MM.1S (cell line): ENCODE results near the gene SH3PXD2A.

Source experiments
- DNase-seq: peaks from one replicate; pipeline ENCODE4 v3.0.0-alpha.2; 2015
- H2AFZ ChIP-seq: fragments of 300-600 bp; sonication (generic); 2 replicates; pipeline ENCODE4 v1.6.0; 2016; ENCODE audit warnings: antibody characterized with exemption, low read length
- H3F3A ChIP-seq: fragments of 300-600 bp; sonication (generic); 2 replicates; pipeline ENCODE4 v1.6.1; 2016; ENCODE audit warnings: mild to moderate bottlenecking, antibody characterized with exemption, low read length, moderate library complexity, mixed read lengths; ENCODE audit not compliant: insufficient read depth
- H3K27ac ChIP-seq: fragments of 300-600 bp; sonication (generic); 2 replicates; pipeline ENCODE4 v1.5.1; 2016; ENCODE audit warnings: mild to moderate bottlenecking, low read length
- H3K27me3 ChIP-seq: fragments of 300-600 bp; sonication (generic); replicated peaks from 2 replicates; pipeline ENCODE4 v1.6.0; 2016; ENCODE audit warnings: low read length; ENCODE audit not compliant: insufficient read depth
- H3K36me3 ChIP-seq: fragments of 300-600 bp; sonication (generic); replicated peaks from 2 replicates; pipeline ENCODE4 v1.6.1; 2016; ENCODE audit warnings: mild to moderate bottlenecking, low read length, mixed read lengths; ENCODE audit not compliant: insufficient read depth
- H3K4me1 ChIP-seq: fragments of 300-600 bp; sonication (generic); 2 replicates; pipeline ENCODE4 v1.6.1; 2016; ENCODE audit warnings: low read length, mixed read lengths
- H3K4me2 ChIP-seq: fragments of 300-600 bp; sonication (generic); 2 replicates; pipeline ENCODE4 v1.6.0; 2016; ENCODE audit warnings: low read depth, low read length
- H3K4me3 ChIP-seq: fragments of 300-600 bp; sonication (generic); 2 replicates; pipeline ENCODE4 v1.5.1; 2016; ENCODE audit warnings: low read length, mixed read lengths
- H3K79me2 ChIP-seq: fragments of 300-600 bp; sonication (generic); 2 replicates; pipeline ENCODE4 v1.6.1; 2016; ENCODE audit warnings: mixed run types, low read length, mixed read lengths
- H3K9ac ChIP-seq: fragments of 300-600 bp; sonication (generic); 2 replicates; pipeline ENCODE4 v1.6.1; 2016; ENCODE audit warnings: low read length, mixed read lengths
- H3K9me2 ChIP-seq: fragments of 300-600 bp; sonication (generic); replicated peaks from 2 replicates; pipeline ENCODE4 v1.6.1; 2016; ENCODE audit warnings: mild to moderate bottlenecking, low read length, mixed read lengths; ENCODE audit not compliant: insufficient read depth
- H3K9me3 ChIP-seq: fragments of 300-600 bp; sonication (generic); replicated peaks from 2 replicates; pipeline ENCODE4 v1.6.1; 2016; ENCODE audit warnings: mild to moderate bottlenecking, low read length, mixed read lengths; ENCODE audit not compliant: insufficient read depth
- H4K20me1 ChIP-seq: fragments of 300-600 bp; sonication (generic); 2 replicates; pipeline ENCODE4 v1.6.1; 2016; ENCODE audit warnings: mild to moderate bottlenecking, low read length, moderate library complexity, mixed read lengths; ENCODE audit not compliant: insufficient read depth
- EZH2 ChIP-seq: fragments of 300-600 bp; sonication (generic); optimal IDR thresholded peaks from 2 replicates; pipeline ENCODE3; 2017; ENCODE audit warnings: low read depth, mild to moderate bottlenecking, antibody characterized with exemption, low read length, mixed read lengths
- EZH2phosphoT487 ChIP-seq: fragments of 300-600 bp; sonication (generic); IDR thresholded peaks from 2 replicates; pipeline ENCODE4 v1.6.1; 2018; ENCODE audit warnings: antibody characterized with exemption, low read length
- TF ChIP-seq, protein P1 (sequence below): fragments of 300-600 bp; sonication (generic); IDR thresholded peaks from 2 replicates; pipeline ENCODE4 v1.5.1; 2016; ENCODE audit warnings: antibody characterized with exemption, low read length, mixed read lengths

SH3PXD2A gene

DNA sequence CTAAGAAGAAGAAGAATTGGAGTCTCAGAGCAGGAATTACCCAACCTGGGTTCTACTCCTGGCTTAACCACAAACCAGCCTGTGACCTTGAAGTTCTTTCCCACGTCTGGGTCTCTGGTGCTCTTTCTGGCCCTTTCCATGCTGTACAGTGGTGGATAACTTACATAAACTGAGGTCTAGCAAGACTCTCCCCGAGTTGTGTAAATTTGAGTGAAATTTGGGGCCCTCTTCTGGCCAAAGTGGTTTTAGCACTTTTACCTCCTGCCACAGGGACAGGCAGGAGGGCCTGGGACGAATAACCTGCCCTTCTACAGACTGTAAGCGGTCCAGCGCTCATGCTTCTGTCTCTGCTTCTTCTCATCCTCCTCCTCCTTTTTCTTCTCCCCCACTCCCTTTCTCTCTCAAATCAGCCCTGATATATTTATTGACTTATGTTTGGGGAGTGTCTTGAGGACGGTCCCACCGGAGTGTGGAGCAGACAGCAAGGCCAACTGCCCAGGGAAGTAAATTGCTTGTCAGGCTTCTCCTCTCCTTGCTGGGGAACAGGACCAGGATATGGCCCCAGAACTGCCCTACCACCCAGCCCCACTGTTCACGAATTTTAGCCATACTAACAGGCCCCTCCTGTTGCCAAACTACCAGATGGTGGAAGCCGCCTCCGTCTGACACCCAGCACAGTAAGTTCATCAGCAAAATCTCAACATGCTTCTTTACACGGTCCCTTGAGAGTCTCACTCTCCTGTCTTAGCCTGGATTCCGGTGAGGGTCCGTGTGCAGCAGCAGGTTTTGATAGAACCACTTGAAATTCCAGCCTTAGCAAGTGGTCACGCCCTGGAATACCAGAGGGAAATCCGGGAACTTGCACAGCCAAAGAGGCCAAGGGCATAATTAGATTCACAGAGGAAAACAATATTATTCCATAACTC lies 4.0 kb upstream of the SH3PXD2A start:
- no peak overlapping the region for H3K4me2 ChIP-seq
- H3K4me3 ChIP-seq: no peak overlapping the region
- no peaks in the 10 kb centered on the region for H3K9me2 ChIP-seq
- no peaks in the 10 kb centered on the region for H3K36me3 ChIP-seq
- H4K20me1 ChIP-seq: no peaks in the 10 kb centered on the region
- H3K9ac ChIP-seq: no peak overlapping the region
- H3K27me3 ChIP-seq: peaks cover 6% of the 10 kb centered on the region
- no peaks in the 10 kb centered on the region for H3F3A ChIP-seq
- H3K27ac ChIP-seq: no peak overlapping the region
- H2AFZ ChIP-seq: no peak overlapping the region
- TF ChIP-seq, protein P1, sequence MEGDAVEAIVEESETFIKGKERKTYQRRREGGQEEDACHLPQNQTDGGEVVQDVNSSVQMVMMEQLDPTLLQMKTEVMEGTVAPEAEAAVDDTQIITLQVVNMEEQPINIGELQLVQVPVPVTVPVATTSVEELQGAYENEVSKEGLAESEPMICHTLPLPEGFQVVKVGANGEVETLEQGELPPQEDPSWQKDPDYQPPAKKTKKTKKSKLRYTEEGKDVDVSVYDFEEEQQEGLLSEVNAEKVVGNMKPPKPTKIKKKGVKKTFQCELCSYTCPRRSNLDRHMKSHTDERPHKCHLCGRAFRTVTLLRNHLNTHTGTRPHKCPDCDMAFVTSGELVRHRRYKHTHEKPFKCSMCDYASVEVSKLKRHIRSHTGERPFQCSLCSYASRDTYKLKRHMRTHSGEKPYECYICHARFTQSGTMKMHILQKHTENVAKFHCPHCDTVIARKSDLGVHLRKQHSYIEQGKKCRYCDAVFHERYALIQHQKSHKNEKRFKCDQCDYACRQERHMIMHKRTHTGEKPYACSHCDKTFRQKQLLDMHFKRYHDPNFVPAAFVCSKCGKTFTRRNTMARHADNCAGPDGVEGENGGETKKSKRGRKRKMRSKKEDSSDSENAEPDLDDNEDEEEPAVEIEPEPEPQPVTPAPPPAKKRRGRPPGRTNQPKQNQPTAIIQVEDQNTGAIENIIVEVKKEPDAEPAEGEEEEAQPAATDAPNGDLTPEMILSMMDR: peak; percentile 71
- TF ChIP-seq EZH2phosphoT487 (no peak), EZH2 (no peak)
- peak; percentile 71 for DNase-seq
- H3K4me1 ChIP-seq: peaks cover 14% of the 10 kb centered on the region
- H3K9me3 ChIP-seq: no peaks in the 10 kb centered on the region
- H3K79me2 ChIP-seq: no peaks in the 10 kb centered on the region

GRCh38 chr10:103858360-103858759 lies 3.0 kb upstream of the SH3PXD2A start:
- no peak overlapping the region for H2AFZ ChIP-seq
- TF ChIP-seq, protein P1: no peak
- no peak for TF ChIP-seq EZH2

GRCh38 chr10:103856797-103857170 lies 1.4 kb upstream of the SH3PXD2A start:
- H3K4me2 ChIP-seq: no peak overlapping the region
- H3K27ac ChIP-seq: no peak overlapping the region
- H3K9me2 ChIP-seq: no peaks in the 10 kb centered on the region
- no peaks in the 10 kb centered on the region for H3K36me3 ChIP-seq
- H3K4me1 ChIP-seq: peaks cover 14% of the 10 kb centered on the region
- TF ChIP-seq EZH2 (no peak), EZH2phosphoT487 (no peak)
- TF ChIP-seq, protein P1: no peak
- H2AFZ ChIP-seq: no peak overlapping the region
- H3K27me3 ChIP-seq: peaks cover 14% of the 10 kb centered on the region
- no peak overlapping the region for H3K4me3 ChIP-seq
- H3K9me3 ChIP-seq: no peaks in the 10 kb centered on the region
- DNase-seq: no peak
- H3K9ac ChIP-seq: no peak overlapping the region
- no peaks in the 10 kb centered on the region for H4K20me1 ChIP-seq
- H3F3A ChIP-seq: no peaks in the 10 kb centered on the region
- no peaks in the 10 kb centered on the region for H3K79me2 ChIP-seq

More at GRCh38 chr10:103858360-103858759, 3.0 kb upstream of the SH3PXD2A start:
- Histone ChIP-seq H3K4me1 (peaks cover 14% of the 10 kb centered on the region), H3K4me3 (no peak overlapping the region), H3K9ac (no peak overlapping the region), H3K27ac (no peak overlapping the region), H3K36me3 (no peaks in the 10 kb centered on the region), H3K79me2 (no peaks in the 10 kb centered on the region), H4K20me1 (no peaks in the 10 kb centered on the region), H3K9me3 (no peaks in the 10 kb centered on the region), H3K9me2 (no peaks in the 10 kb centered on the region), H3F3A (no peaks in the 10 kb centered on the region), H3K4me2 (no peak overlapping the region), H3K27me3 (peaks cover 14% of the 10 kb centered on the region)
- no peak for DNase-seq
